Caki2 (cell line): Measurements from ENCODE around the gene GIT2. TPM values are rescaled to one million over a fixed set of nuclear protein-coding genes. Genes with fewer than 3 reads are reported as not detected.
"Not testable (repeated sequence)": the region's sequence is repeated elsewhere in the genome, so short reads cannot be mapped to it uniquely, and the experiment has no call there.

ENCODE experiments used
- DNase-seq: peaks from one replicate; pipeline ENCODE4 v3.0.0-alpha.2; 2015; ENCODE audit warnings: low read depth
- in situ Hi-C: cut with HindIII; loops from 2 replicates; pipeline ENCODE4 v1.10.0; 2016; ENCODE audit warnings: low sequenced_read_pairs, low pct_unique_long_range_greater_than_20kb, mixed read lengths
- total RNA-seq: library from RNA; depleted of rRNA; stranded (reverse); fragments of >200 nt; shearing (Covaris generic); gene quantifications from 2 replicates; pipeline ENCODE4 v1.2.3, GENCODE V29; 2014; ENCODE audit warnings: low replicate concordance

The GIT2 gene
- total RNA-seq, 1 experiment from 2014 or later = 4.5 TPM

DNA sequence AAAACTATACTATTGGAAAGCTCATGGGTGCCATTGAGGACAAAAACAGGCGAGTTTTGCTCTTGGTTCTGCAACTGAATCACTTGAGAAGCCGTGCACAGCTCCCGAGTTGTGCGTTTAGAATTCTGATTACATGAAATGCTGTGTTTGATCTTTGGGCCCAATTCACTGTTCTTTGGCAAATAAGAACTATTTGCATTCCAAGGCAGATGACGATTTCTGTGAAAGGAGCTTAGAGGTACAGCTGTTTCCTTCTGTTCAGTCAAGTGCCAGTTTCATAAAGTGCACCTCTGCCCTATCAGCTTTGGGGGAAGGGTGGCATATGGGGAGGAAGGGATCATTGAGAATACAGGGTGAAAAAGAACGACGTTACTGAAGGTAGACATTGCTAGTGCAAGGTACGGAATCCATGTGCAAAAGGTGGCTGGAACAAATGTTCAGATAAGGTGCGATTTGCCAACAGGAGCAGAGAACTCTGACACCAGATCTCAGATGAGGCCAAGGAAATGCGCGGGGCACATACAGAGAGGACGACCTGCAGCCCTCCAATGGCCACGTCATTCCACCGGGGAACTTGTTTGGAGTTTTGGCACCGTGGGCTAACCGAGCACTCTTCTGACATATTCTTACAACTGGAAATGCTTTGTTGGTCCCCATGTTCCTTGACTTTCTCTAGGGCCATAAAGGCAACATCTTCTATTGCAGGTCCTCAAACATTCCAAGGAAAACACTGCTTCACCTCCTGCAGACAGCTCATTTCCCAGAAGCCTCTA, 66.0 kb downstream of the GIT2 start:
- in situ Hi-C loops = no loop called here

DNA sequence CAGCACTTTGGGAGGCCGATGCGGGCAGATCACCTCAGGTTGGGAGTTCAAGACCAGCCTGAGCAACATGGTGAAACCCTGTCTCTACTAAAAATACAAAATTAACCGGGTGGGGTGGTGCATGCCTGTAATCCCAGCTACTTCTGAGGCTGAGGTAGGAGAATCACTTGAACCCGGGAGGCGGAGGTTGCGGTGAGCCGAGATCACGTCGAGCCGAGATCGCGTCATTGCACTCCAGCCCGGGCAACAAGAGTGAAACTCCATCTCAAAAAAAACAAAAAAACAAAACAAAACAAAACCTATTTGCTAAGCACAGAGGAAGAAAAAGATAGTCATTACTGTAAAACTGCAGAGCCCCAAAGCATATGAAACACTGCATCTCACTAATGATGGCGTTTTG, 66.8 kb downstream of the GIT2 start:
- in situ Hi-C loops, DNase-seq: not testable (repeated sequence)

More for the DNA sequence above, 66.0 kb downstream of the GIT2 start:
- no peak for DNase-seq

DNA sequence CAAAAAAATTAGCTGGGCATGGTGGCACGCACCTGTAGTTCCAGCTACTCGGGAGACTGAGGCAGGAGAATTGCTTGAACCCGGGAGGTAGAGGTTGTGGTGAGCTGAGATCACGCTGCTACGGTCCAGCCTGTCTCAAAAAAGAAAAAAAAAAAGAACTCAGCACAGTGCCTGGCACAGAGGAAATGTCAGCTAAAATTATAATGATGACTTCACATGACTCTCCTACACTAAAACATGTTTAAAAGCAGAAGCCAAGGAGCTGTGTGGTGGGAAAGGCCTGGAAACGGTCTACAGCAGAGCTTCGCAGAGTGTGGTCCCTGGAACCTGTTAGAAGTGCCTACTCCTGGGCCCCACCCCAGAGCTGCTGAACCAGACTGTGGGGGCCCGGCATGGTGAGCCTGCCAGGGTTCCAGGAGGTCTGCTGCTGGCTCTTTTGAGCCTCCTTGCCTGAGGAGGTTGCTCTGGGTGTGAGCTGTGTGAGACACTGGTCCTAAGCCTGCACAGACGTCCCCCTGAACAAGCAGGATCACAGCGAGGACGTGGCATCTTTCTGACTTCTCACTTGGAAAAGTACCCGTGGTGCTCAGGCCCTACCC, 68.0 kb downstream of the GIT2 start:
- in situ Hi-C loops = no loop called here
- no peak for DNase-seq

DNA sequence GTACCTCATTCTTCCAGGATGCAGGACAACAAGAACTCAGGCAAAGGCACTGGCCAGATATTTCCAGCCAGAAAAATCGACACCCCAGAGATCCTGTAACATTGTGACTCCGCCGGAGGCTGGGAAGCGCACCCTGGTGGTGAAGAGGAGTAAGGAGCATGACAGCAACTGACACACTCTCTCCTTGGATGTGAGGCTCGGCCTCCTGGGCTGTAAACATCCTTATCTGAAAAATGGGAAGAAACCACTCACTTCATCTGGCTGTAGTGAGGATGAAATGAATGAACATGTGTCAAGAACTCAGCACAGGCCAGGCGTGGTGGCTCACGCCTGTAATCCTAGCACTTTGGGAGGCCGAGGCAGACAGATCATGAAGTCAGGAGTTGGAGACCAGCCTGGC, 68.5 kb downstream of the GIT2 start:
- in situ Hi-C loops = no loop called here
- DNase-seq = no peak

DNA sequence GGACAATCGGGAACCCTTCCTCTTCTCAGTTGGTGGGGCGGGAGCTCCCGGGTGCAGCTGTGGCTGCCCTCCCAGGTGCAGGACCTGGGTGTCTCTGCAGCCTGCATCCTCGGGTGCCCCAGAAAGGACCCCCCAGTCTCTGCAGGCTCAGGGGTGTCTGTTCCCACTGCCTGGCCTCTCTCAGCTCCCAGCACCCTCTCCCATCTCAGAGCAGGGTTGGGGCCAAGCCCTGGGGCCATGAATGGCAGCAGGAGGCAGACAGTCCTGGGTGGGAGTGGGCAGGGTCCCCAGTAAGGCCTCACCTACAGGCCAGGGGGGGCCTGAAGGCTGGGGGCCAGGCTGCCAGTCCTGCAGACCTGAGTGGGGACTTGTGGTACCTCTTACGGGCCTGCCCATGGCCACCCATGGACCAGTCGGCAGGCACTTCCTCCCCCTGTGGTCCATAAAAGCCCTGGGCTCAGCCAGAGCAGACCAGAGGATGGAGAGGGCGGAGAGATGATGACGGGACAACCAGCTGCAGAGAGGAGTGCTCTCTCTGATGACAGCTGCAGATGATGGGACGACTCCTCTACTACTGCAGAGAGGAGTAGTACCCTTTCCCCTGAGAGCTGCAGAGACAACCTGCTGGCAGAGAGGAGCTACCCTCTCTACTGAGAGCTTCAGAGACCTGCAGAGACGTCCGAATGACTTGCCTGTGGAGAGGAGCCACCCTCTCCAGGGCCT, 69.5 kb downstream of the GIT2 start:
- no peak for DNase-seq

DNA sequence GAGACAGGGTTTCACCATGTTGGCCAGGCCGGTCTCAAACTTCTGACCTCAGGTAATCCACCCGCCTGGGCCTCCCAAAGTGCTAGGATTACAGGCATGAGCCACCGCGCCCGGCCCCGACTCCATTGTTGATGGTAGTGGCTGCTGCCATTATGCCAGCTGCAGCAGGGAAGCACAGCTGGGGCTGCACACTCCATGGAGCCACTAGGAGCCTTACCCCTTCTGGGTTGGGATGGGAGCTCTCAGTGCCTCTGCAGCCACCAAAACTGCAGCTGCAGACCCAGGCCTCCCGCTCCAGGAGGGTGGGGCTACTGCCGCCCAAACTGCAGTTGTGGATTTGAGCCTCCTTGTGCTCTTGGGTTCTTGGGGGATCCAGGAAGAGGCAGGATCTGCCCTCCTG, 70.2 kb downstream of the GIT2 start:
- no peak for DNase-seq
- in situ Hi-C loops = no loop called here

More for the DNA sequence above, 69.5 kb downstream of the GIT2 start:
- in situ Hi-C loops = no loop called here

DNA sequence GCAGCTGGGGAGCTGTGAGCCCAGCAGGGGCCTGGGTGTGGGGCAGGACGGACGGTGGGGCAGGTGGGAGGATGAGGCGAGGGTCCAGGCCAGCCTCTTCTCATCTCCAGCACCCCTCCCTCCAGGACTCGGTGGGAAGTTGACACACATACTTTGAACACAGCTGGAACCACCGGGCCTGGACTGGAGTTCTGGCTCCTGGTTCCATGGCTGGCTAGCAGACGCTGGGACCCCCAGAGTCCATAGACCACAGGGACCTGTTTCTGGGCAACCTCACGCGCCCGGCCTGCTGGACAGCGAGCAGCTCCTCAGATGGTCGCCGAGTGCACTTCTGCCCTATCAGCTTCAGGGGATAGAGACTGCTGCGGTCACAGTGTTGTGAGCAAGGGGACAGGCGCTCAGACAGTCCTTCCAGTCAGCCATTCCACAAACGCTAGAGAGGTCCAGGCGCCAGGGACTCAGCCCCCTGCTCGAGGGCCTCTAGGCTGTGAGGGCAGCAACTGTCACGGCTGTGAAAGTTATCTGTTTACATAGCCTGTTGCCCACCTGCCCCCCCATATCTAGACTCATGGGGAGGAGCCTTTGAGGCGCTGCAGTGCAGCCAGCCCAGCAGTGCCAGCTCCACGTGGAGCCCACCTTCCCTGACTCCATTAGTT, 70.9 kb downstream of the GIT2 start:
- in situ Hi-C loops = no loop called here
- no peak for DNase-seq

DNA sequence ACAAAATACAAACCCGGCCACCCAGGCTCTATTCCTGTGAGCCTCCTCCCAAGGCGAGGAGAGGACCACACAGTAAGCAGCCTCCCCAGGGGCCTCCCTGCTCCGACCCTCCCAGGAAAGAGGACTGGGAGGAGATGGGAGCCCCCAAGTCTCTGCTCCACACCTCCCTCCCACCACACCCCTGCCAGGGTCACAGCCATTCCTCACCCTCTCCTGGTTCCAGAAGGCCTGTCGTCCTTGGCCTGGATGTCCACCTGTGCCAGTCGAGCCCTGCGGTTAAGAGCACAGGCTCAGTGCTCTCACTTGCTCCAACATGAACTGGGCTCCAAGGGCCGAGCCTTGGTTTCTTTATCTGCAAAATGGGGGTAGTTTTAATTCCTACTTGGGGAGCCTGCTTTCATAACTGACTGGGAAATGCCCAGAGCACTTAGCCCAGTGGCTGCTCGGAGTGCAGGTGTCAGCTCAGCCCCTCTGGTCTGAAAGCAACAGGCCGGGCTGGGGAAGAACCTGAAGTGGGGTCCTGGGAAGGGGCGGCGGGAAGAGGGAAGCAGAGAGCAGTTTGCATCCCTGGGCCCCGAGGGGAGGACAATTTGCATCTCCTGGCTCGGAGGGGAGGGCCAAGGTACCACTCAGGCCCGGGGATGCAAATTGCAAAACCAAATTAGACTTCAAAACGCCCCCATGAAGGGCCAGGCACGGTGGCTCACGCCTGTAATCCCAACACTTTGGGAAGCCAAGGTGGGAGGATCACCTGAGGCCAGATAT, 72.5 kb downstream of the GIT2 start:
- in situ Hi-C loops = no loop called here

DNA sequence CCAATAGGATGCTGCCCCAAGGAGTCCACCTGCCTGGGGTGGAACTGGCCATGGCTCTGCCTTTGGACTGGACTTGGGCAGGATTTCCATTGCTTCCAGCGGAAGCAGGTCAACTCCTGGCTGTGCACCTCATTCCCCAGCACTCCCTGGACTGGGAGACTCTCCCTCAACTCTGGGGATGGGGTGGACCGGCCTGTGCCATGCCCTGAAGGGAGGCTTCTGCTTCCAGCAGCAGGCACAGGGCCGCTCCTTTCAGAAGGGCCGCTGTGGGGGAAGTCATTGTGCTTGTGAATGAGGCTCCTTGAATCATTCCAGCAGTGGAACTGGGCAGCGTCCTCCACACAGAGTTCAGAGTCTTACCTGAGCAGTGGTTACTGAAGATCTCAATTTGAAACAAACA, 73.1 kb downstream of the GIT2 start:
- no peak for DNase-seq
- in situ Hi-C loops = no loop called here

More for the DNA sequence above, 72.5 kb downstream of the GIT2 start:
- DNase-seq = no peak

DNA sequence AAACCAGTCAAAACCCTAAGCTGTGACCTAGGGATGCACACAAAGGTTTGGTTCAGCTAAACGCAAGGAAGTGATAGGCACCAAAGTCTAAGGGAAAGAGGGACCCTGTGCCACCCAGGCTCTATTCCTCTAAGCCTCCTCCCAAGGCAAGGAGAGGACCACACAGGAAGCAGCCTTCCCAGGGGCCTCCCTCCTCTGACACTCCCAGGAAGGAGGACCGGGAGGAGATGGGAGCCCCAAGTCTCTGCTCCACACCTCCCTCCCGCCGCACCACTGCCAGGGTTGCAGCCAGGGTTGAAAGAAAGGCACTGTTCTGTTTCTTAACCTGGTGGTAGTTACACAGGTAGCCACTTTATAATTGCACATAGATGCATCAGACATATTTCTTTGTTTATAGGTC, 74.2 kb downstream of the GIT2 start:
- in situ Hi-C loops = no loop called here
- DNase-seq = no peak

DNA sequence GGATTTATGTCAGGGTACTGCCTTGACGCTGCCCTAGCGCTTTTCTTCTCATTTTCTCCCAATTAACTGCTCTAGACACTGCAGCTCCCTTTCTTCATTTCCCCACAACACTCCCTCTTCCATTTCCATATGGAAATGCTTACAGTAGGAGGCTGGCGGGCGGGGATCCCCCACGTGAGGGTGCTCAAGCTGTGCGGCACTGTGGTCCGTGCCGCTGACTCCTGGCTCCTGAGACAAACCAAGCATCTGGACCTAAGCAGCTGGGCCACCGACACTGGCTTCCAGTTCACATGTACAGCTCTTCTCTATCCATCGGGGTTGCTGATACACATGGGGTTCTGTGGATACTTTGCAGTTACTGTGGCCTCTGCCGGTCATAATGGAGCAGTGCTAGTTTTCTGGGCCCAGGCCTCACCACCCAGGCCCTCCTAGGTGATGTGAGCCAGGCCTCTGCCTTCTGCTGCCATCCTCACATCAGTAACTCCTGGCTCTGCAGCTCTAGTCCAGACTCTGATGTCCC, 75.8 kb downstream of the GIT2 start:
- DNase-seq = no peak
- in situ Hi-C loops = no loop called here

DNA sequence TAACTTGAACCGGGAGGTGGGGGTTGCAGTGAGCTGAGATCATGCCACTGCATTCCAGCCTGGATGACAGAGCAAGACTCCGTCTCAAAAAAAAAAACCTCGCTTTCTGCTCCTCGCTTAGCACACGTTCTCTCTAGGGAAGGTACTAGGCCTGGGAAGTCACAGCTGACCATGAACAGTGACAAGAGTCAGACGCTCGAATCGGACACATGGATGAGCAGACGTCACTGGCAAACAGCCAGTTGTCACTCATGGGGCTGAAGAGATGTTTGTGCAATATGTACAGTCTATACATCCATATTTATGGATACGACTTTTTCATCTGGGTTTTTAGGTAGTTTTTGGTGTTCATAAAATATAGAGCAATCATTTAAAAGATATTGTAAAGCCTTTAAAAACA, 76.7 kb downstream of the GIT2 start:
- no peak for DNase-seq
- in situ Hi-C loops = no loop called here

DNA sequence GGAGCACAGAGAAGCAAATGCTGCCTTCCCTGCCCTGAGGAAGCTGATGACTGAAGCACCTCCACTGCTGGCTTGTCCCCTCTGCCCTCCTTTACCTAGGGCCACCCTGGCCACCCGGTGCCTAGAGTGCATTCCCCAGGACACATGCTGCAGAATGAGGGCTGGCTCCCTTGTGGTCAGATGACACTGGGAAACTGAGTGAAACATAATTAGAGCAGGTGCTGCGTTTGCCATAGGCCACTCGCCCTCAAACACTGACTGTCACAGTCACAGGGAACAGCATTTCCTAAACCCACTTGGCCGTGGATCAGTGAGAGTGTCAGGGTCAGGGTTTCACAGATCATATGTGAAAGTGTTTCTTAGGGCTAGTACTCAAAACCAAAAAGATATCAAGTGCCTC, 80.1 kb downstream of the GIT2 start:
- no peak for DNase-seq
- in situ Hi-C loops = no loop called here

DNA sequence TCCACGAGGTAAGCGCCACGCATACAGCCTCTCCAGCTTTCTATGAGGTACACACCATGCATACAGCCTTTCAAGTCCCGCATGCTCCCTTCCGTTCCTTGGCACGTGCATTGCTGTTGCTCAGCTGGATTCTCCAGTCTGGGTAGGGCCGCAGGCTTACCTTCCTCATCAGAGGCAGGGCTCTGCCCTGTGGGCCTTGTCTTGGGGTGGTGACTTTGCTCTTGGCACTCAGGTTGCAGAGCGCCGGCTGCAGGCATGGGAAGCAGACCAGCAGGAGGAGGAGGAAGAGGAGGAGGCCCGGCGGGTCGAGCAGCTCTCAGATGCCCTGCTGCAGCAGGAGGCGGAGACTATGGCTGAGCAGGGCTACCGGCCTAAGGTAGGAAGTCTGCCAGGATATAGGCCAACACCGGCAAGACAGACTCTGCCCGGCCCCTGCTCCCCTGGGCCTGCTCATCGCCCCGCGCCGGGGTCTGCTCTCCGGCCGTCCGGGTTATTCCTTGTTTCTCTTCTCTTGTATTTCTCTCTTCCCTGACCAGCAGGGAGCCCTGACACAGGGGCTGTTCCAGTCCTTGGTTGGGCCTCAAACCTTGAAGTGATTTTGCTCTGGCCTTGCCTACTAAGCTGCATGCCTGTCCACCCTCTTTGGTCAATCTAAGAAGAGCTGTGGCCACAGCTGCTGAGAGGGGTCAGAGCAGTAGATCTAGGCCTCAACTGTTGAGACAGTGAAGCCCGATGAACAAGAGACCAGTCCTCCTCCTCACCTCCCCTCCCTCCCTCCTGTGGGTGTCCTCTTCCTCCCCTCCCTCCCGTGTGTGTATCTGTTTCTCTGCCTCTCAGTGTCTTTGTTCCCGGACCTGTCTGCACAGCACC, 80.8 kb downstream of the GIT2 start:
- no peak for DNase-seq
- in situ Hi-C loops = no loop called here

DNA sequence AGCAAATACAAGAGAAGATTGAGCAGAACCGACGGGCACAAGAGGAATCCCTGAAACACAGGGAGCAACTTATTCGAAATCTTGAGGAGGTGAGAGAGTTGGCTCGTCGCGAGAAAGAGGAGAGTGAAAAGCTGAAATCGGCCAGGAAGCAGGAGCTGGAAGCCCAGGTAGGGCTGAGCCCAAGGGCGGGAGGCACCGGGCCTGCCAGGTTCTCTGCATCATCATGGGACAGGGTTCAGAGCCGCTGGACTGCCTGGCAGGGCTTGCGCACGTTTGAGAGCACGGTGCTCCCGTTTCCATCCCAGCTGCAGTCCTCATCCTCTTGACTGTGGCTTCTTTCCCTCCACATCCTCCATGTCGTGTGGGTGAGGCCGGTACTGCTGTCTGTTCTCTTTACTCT, 81.7 kb downstream of the GIT2 start:
- no peak for DNase-seq
- in situ Hi-C loops = no loop called here

DNA sequence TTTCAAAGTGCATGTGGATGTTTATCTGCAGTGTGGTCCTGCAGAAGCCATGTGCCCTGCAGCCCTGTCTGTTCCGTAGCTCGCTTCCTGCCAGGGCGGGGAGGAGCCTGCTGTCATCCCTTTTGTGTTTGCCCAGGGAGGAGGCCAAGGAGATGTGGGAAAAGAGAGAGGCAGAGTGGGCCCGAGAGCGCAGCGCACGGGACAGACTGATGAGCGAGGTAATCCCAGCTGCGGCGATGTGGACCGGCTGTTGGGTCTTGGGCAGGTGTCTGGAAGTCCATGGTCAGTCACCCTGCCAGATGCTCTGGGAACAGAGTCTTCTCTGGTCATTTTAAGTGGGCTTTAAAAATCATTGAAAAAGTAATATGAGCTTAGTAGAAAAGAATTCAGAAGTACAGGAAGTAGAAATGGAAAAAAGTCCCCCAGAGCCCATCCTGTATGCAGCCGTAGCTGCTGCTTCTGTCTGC, 83.3 kb downstream of the GIT2 start:
- DNase-seq = no peak

DNA sequence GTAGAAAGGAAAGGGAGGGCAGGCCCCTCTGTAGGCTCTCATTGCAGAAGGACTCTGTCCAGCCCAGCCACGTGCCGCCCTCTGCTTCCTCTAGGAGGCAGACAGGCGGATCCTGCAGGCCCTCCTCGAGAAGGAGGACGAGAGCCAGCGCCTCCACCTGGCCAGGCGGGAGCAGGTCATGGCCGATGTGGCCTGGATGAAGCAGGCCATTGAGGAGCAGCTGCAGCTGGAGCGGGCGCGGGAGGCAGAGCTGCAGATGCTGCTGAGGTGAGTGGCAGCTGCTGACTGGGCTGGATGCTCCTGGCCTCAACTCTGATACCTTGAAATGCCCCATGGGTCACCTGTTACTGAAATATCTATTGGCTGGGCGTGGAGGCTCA, 85.2 kb downstream of the GIT2 start:
- in situ Hi-C loops = no loop called here
- DNase-seq = peak; percentile 8

More for the DNA sequence above, 83.3 kb downstream of the GIT2 start:
- in situ Hi-C loops = no loop called here
